NCI-H510A (cell line): ENCODE results near the gene PCDHGA10.
"Not testable (repeated sequence)": the region's sequence is repeated elsewhere in the genome, so short reads cannot be mapped to it uniquely, and the experiment has no call there.

Experiments
- DNase-seq: peaks from one replicate; lab custom pipeline; 2025; lab: John Stamatoyannopoulos, UW

The PCDHGA10 gene

GRCh38 chr5:141412854-141413539 is at the start of gene PCDHGA10:
TSS of gene PCDHGA10 (plus strand) at chr5:141412987. CDS start at chr5:141413176, 189 bp downstream.
- no peak for DNase-seq

GRCh38 chr5:141363952-141364660 is 48.7 kb upstream of the PCDHGA10 start, which contains the start of gene PCDHGA5:
TSS of gene PCDHGA5 (plus strand) at chr5:141364162. CDS start at chr5:141364331, 169 bp downstream.
- no peak for DNase-seq

GRCh38 chr5:141366016-141366896 is 46.5 kb upstream of the PCDHGA10 start:
- no peak for DNase-seq

- DNase-seq: no peak
These were observed 42.6 kb upstream of the PCDHGA10 start, which contains the start of gene PCDHGB3 for GRCh38 chr5:141369994-141370848. TSS of gene PCDHGB3 (plus strand) at chr5:141370242. CDS start at chr5:141370395, 153 bp downstream.

- DNase-seq: no peak
These were observed 41.0 kb upstream of the PCDHGA10 start for GRCh38 chr5:141371572-141372475.

GRCh38 chr5:141373673-141374317 is 39.0 kb upstream of the PCDHGA10 start, which contains the start of gene PCDHGA6:
TSS of gene PCDHGA6 (plus strand) at chr5:141373891. CDS start at chr5:141374084, 193 bp downstream.
- DNase-seq: no peak

- DNase-seq: no peak
These were observed 38.2 kb upstream of the PCDHGA10 start for GRCh38 chr5:141374627-141375026.

- DNase-seq: not testable (repeated sequence)
These were observed 37.2 kb upstream of the PCDHGA10 start for GRCh38 chr5:141375444-141376155.

- no peak for DNase-seq
These were observed 30.1 kb upstream of the PCDHGA10 start, which contains the start of gene PCDHGA7 for GRCh38 chr5:141382469-141383294. TSS of gene PCDHGA7 (plus strand) at chr5:141382742. CDS start at chr5:141382900, 158 bp downstream.

GRCh38 chr5:141383345-141383744 is 29.4 kb upstream of the PCDHGA10 start:
- no peak for DNase-seq

GRCh38 chr5:141384471-141385267 is 28.1 kb upstream of the PCDHGA10 start:
- DNase-seq: no peak

GRCh38 chr5:141387557-141388311 is 25.1 kb upstream of the PCDHGA10 start, which contains the start of gene PCDHGB4:
TSS of gene PCDHGB4 (plus strand) at chr5:141387698. CDS start at chr5:141387885, 187 bp downstream.
- DNase-seq: not testable (repeated sequence)

- DNase-seq: no peak
These were observed 24.1 kb upstream of the PCDHGA10 start for GRCh38 chr5:141388661-141389060.

- DNase-seq: no peak
These were observed 23.4 kb upstream of the PCDHGA10 start for GRCh38 chr5:141389153-141390042.
